GM12864 (cell line): ENCODE results near the gene MAGEC3.
"Not testable (repeated sequence)": the region's sequence is repeated elsewhere in the genome, so short reads cannot be mapped to it uniquely, and the experiment has no call there.

ENCODE experiments used
- DNase-seq: peaks from one replicate; pipeline ENCODE4 v3.0.0-alpha.2; 2011; ENCODE audit warnings: low read depth
- H3K4me3 ChIP-seq: 2 replicates; pipeline ENCODE4 v1.5.1; 2011; ENCODE audit warnings: mild to moderate bottlenecking, low read depth, low read length, control low read depth
- TF ChIP-seq, protein P1 (sequence below): IDR thresholded peaks from 2 replicates; pipeline ENCODE4 v1.5.1; 2011; ENCODE audit warnings: low read depth, mild to moderate bottlenecking, moderate library complexity, low read length, control low read depth, inconsistent platforms; ENCODE audit errors: missing control alignments

MAGEC3 gene

DNA sequence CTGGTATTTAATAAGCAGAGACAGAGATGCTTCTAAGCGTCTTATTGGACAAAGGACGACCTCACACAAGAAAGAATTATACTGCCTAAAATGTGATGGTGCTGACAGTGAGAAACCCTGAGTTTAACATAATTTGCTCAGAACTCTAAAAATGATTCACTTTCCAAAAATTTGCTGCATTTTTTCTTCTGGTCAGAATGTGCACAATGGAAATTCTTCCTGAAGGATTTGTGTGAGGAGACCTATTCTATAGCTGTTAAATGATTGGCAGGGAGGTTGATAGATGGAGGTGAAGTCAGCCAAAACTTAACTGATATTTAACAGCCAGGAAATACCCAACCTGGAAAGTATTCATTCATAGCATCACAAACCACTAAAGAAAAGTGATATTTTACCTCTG, 1.7 kb downstream of the MAGEC3 start:
- TF ChIP-seq, protein P1, sequence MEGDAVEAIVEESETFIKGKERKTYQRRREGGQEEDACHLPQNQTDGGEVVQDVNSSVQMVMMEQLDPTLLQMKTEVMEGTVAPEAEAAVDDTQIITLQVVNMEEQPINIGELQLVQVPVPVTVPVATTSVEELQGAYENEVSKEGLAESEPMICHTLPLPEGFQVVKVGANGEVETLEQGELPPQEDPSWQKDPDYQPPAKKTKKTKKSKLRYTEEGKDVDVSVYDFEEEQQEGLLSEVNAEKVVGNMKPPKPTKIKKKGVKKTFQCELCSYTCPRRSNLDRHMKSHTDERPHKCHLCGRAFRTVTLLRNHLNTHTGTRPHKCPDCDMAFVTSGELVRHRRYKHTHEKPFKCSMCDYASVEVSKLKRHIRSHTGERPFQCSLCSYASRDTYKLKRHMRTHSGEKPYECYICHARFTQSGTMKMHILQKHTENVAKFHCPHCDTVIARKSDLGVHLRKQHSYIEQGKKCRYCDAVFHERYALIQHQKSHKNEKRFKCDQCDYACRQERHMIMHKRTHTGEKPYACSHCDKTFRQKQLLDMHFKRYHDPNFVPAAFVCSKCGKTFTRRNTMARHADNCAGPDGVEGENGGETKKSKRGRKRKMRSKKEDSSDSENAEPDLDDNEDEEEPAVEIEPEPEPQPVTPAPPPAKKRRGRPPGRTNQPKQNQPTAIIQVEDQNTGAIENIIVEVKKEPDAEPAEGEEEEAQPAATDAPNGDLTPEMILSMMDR: no peak
- DNase-seq: no peak
- H3K4me3 ChIP-seq: no peak overlapping the region

DNA sequence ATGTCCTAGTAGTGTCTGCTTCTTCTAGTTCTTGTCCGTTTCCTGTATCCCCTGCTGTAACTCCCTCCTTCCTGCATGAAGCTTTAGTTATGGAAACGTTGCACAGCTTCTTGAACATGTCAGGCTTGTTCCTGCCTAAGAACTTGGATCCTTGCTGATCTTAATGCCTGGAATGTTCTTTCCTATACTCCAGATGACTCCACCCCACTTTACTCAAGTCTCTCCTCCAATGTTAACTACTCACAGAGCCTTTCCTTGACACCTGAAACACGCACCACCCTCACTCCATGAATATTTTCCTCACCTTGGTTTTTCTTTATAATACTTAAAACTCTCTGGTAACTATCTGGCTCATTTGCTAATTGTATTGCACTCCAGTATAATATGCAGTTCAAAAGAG, 19.4 kb downstream of the MAGEC3 start:
- no peak overlapping the region for H3K4me3 ChIP-seq
- no peak for DNase-seq
- TF ChIP-seq, protein P1: no peak

DNA sequence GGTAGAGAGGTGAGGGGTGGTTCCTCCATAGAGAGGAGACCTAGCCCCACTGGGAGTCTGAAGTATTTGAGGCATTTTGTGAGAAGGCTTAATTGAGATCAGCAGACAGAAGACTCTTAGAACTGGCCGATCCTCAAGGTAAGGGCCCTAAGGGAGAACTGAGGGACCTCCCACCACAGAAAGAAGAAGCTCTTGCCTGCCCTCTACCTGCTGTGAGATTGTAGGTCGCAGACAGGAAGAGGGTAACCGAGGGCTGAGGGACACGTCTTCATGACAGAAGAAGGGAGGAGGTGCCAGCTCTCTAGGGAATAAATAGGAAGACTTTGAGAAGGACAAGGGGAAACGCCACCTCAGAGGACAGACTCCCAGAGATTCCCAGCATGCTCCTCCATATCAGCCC, 41.5 kb downstream of the MAGEC3 start:
- TF ChIP-seq, protein P1: no peak
- DNase-seq: no peak
- H3K4me3 ChIP-seq: no peak overlapping the region

DNA sequence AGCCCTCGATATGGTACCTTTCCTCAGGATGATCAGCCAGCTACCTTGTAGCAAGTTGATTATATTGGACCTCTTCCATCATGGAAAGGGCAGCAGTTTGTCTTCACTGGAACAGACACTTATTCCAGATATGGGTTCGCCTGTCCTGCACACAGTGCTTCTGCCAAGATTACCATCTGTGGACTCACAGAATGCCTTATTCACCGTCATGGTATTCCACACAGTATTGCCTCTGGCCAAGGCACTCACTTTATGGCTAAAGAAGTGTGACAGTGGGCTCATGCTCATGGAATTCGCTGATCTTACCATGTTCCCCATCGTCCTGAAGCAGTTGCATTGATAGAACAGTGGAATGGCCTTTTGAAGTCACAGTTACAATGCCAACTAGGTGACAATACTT, 50.7 kb downstream of the MAGEC3 start:
- DNase-seq, H3K4me3 ChIP-seq: not testable (repeated sequence)

DNA sequence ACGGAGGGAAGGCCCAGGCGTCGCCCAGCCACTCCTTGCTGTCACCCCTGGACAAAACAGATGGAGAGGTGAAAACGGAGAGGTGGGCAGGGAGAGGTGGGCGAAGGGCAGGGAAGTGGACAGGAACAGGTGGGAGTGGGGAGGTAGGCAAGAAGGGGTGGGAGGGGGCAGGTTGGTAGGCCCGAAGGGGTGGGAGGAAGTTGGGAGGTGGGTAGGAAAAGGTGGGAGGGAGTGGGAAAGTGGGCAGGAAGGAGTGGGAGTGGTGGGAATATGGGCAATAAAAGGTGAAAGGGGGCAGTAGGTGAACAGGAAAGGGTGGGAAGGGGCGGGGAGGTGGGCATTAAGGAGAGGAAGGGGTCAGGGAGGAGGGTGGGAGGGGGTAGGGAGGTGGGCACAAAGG, 56.6 kb downstream of the MAGEC3 start:
- TF ChIP-seq, protein P1: no peak
- H3K4me3 ChIP-seq: no peak overlapping the region
- DNase-seq: no peak

DNA sequence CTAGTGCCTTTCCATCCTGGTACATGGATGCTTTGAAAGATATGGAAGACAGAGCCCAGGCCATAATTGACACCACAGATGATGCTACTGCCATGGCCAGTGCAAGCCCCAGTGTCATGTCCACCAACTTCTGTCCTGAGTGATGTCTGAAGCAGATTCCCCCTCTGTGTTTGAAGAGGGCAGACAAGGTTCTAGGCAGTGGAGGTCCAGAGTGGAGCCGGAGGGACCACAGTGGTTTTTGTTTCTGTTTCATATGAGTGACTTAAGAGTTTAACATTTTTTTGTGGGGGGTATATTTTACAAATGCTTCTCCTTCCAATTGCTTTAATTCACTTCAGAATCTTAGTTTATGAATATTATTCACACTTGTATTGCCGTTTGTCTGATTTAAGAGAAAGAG, 59.6 kb downstream of the MAGEC3 start:
- H3K4me3 ChIP-seq: no peak overlapping the region
- DNase-seq: no peak
- TF ChIP-seq, protein P1: no peak

DNA sequence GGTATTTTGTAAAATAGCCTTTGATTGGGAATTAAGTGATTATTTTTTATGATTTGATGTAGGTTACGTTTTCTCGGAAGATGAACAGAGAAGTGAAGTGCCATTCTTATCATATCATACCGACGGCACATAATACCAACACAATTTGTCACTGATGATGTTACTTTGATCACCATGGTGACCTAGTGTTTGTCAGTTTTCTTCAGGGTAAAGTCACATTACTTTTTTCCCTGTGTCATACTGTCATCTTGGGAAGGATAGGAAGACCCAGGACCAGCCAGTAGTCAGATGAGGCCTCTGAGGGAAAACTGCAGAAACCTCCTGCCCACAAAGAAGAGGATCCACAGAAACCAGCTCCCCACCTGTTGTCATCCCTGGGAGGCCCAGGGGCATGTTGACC, 64.2 kb downstream of the MAGEC3 start:
- DNase-seq: no peak
- no peak overlapping the region for H3K4me3 ChIP-seq

More for the DNA sequence above, 64.2 kb downstream of the MAGEC3 start:
- TF ChIP-seq, protein P1: no peak
